Measurements from ENCODE around the gene RHOH.
A peak's percentile ranks its signal among the peaks of the same experiment; 100 is the strongest.
"Not testable (repeated sequence)": the region's sequence is repeated elsewhere in the genome, so short reads cannot be mapped to it uniquely, and the experiment has no call there.

Gene RHOH

GRCh38 chr4:40264995-40265909 lies 68.4 kb downstream of the RHOH start:
- DNase-seq, result peak; percentile 42

- no peak for DNase-seq
These were observed 69.1 kb downstream of the RHOH start for GRCh38 chr4:40265910-40266274.

- no peak for DNase-seq
These were observed 72.3 kb downstream of the RHOH start for GRCh38 chr4:40269133-40269532.

- no peak for DNase-seq
These were observed 73.8 kb downstream of the RHOH start for GRCh38 chr4:40270609-40271008.

GRCh38 chr4:40275065-40275730 lies 78.4 kb downstream of the RHOH start:
- no peak for DNase-seq

GRCh38 chr4:40276546-40276945 lies 79.7 kb downstream of the RHOH start:
- no peak for DNase-seq

- no peak for DNase-seq
These were observed 83.8 kb downstream of the RHOH start for GRCh38 chr4:40280586-40280985.

- DNase-seq, result no peak
These were observed 84.3 kb downstream of the RHOH start for GRCh38 chr4:40281099-40281498.

- DNase-seq, result no peak
These were observed 85.1 kb downstream of the RHOH start for GRCh38 chr4:40281913-40282312.

GRCh38 chr4:40282857-40283256 lies 86.0 kb downstream of the RHOH start:
- not testable (repeated sequence) for DNase-seq

- DNase-seq, result no peak
These were observed 86.6 kb downstream of the RHOH start for GRCh38 chr4:40283413-40283812.

GRCh38 chr4:40283968-40284367 lies 87.1 kb downstream of the RHOH start:
- DNase-seq, result no peak

- no peak for DNase-seq
These were observed 88.9 kb downstream of the RHOH start for GRCh38 chr4:40285692-40286091.

- DNase-seq, result no peak
These were observed 91.7 kb downstream of the RHOH start for GRCh38 chr4:40288566-40288965.

- peak; percentile 53 for DNase-seq
These were observed 92.7 kb downstream of the RHOH start for GRCh38 chr4:40289366-40290188.

- peak; percentile 77 for DNase-seq
These were observed 93.9 kb downstream of the RHOH start for GRCh38 chr4:40290611-40291186.

- DNase-seq, result no peak
These were observed 95.5 kb downstream of the RHOH start for GRCh38 chr4:40292313-40292759.

GRCh38 chr4:40294339-40294738 lies 97.5 kb downstream of the RHOH start:
- DNase-seq, result no peak

- not testable (repeated sequence) for DNase-seq
These were observed 98.2 kb downstream of the RHOH start for GRCh38 chr4:40295030-40295429.

GRCh38 chr4:40295572-40295971 lies 98.7 kb downstream of the RHOH start:
- DNase-seq, result no peak

Measured in NCI-H2227 treated with DMSO at 0.1 percent for 48 hours (cell line).